T-cell (primary cell): ENCODE data around the gene SUSD3. TPM values are rescaled to one million over a fixed set of nuclear protein-coding genes. Genes with fewer than 3 reads are reported as not detected.
A peak's percentile ranks its signal among the peaks of the same experiment; 100 is the strongest.

ENCODE experiments used
- ATAC-seq, 4 experiments: fragments of 200-7000 bp in 3 of 4; fragments of 150-1000 bp in 1 of 4; cut with Tn5 transposase; replicated peaks in 1 of 4; 1 replicate in 3 of 4; 2 replicates in 1 of 4; pipeline ENCODE4 v1.10.0; 2021; ENCODE audit warnings: moderate library complexity in 3 of 4, mild to moderate bottlenecking in 2 of 4, moderate number of reproducible peaks in 1 of 4
- CTCF ChIA-PET, 2 donors: fragments of 300-600 bp; sonication (Branson Sonifier 250); formaldehyde crosslinking; loops; one replicate each; lab custom pipeline; 2022; ENCODE audit warnings: antibody characterized with exemption in 2 of 2; lab: Charles Lee
- POLR2A ChIA-PET, 2 donors: fragments of 300-600 bp; sonication (Branson Sonifier 250); formaldehyde crosslinking; loops; one replicate each; lab custom pipeline; 2022; ENCODE audit warnings: antibody characterized with exemption in 2 of 2; lab: Charles Lee
- DNase-seq, 35 experiments: peaks; one replicate each; pipeline versions ENCODE4 v3.0.0 to v3.0.0-alpha.2; 2013 to 2023
- H3K27ac ChIP-seq: one replicate; pipeline ENCODE4 v1.5.1; 2013; ENCODE audit warnings: low read length
- H3K27me3 ChIP-seq, 2 experiments: replicated peaks in 1 of 2; 1 replicate in 1 of 2; 2 replicates in 1 of 2; pipeline versions ENCODE4 v1.6.1 to v1.7.0; 2013; ENCODE audit warnings: low read length in 1 of 2, mixed read lengths in 1 of 2; ENCODE audit not compliant: control insufficient read depth in 2 of 2, insufficient read depth in 2 of 2; ENCODE audit errors: extremely low read depth in 1 of 2
- H3K36me3 ChIP-seq, 2 donors: 1 replicate in 1 of 2; 2 replicates in 1 of 2; pipeline versions ENCODE4 v1.6.1 to v1.7.0; 2013; ENCODE audit warnings: low read length in 1 of 2; ENCODE audit not compliant: control insufficient read depth in 2 of 2, insufficient read depth in 1 of 2; ENCODE audit errors: extremely low read depth in 1 of 2
- H3K4me1 ChIP-seq, 2 experiments: 1 replicate in 1 of 2; 2 replicates in 1 of 2; pipeline versions ENCODE4 v1.6.1 to v1.7.0; 2013; ENCODE audit warnings: low read length in 2 of 2, mixed read lengths in 1 of 2; ENCODE audit not compliant: insufficient read depth in 2 of 2, control insufficient read depth in 1 of 2; ENCODE audit errors: extremely low read depth in 1 of 2
- H3K4me3 ChIP-seq, 2 donors: 1 replicate in 1 of 2; 2 replicates in 1 of 2; pipeline versions ENCODE4 v1.5.1 to v1.7.0; 2013; ENCODE audit warnings: mild to moderate bottlenecking in 2 of 2, low read length in 1 of 2, moderate library complexity in 1 of 2; ENCODE audit not compliant: control insufficient read depth in 1 of 2; ENCODE audit errors: extremely low read depth in 1 of 2
- H3K9me3 ChIP-seq: 2 replicates; pipeline ENCODE4 v1.7.0; 2013
- H3K27ac Mint-ChIP-seq, 2 donors: one replicate each; pipeline ENCODE4 v1.8.0; 2020 to 2021; ENCODE audit warnings: mild to moderate bottlenecking in 2 of 2, mixed read lengths in 2 of 2
- H3K27me3 Mint-ChIP-seq, 2 donors: one replicate each; pipeline ENCODE4 v1.8.0; 2021 to 2022; ENCODE audit warnings: mixed read lengths in 2 of 2
- H3K36me3 Mint-ChIP-seq: one replicate; pipeline ENCODE4 v1.8.0; 2021; ENCODE audit warnings: mixed read lengths
- H3K4me1 Mint-ChIP-seq, 3 donors: one replicate each; pipeline ENCODE4 v1.8.0; 2020 to 2022; ENCODE audit warnings: mixed read lengths in 3 of 3, mild to moderate bottlenecking in 1 of 3
- H3K4me3 Mint-ChIP-seq, 3 donors: one replicate each; pipeline ENCODE4 v1.8.0; 2020 to 2022; ENCODE audit warnings: mild to moderate bottlenecking in 3 of 3, mixed read lengths in 3 of 3, moderate library complexity in 3 of 3
- H3K9me3 Mint-ChIP-seq, 3 donors: one replicate each; pipeline ENCODE4 v1.8.0; 2020 to 2022; ENCODE audit warnings: mixed read lengths in 3 of 3
- WGBS: methylation state at CpG from one replicate; pipeline ENCODE4 v1.1.5; 2013; ENCODE audit warnings: missing lambda C conversion rate; ENCODE audit not compliant: insufficient coverage; 5-methylcytosine and 5-hydroxymethylcytosine counted together
- total RNA-seq, 35 experiments: library from RNA in 6 of 35; stranded (reverse) in 6 of 35; fragments of 120-200 nt in 1 of 35; gene quantifications; one replicate each; pipeline versions ENCODE4 v1.2.1 to v1.2.4 and lab custom pipeline; 2013 to 2026

The SUSD3 gene
- total RNA-seq, 5 donors from 2014 or later (not counting 1 experiment from before 2014, with no cell fraction given): 39.6 to 79.2 (median 71.2) TPM

DNA sequence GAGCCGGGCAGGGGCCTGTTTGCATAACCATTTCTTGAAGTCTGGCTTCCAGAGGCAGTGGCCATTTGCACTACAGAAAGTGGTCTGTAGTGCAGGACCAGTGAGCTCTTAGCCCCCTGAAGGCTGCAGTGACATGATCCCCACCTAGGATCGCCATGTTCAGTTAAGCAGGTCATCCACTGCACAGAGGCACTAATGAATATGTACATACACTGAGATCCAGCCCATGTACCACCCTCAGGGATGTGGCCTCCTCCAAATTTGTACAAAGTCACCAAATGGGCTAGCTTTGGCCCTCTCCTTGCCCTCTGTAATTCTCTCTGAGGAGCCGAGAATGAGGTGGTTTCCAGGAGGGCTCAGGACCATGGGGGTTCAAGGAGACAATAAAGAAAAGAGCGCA, 8.3 kb upstream of the SUSD3 start:
- peaks cover 3 to 40% of the 10 kb centered on the region in 2 experiments for H3K4me1 ChIP-seq
- ATAC-seq: no peak
- Mint-ChIP-seq H3K27me3 (no peaks in the 10 kb centered on the region), H3K4me3 (no peak overlapping the region), H3K27ac (no peak overlapping the region), H3K36me3 (no peaks in the 10 kb centered on the region), H3K9me3 (no peaks in the 10 kb centered on the region), H3K4me1 (peaks cover 38 to 45% (median 40%) of the 10 kb centered on the region in 3 donors)
- no peak for DNase-seq
- ChIA-PET CTCF (interaction anchor here in 1 of 2 donors (0.7 kb wide), 1 partner anchor 11 kb away, joined by 5 read pairs; no protein-coding TSS in a partner anchor), POLR2A (interaction anchor here in 1 of 2 donors (0.6 to 0.7 kb wide), 2 partner anchors 17 to 57 kb away, joined by 3 to 10 read pairs; no protein-coding TSS in a partner anchor)
- H3K27ac ChIP-seq: no peak overlapping the region
- WGBS: 97% methylated on average over 4 of the region's 4 CpGs
- no peaks in the 10 kb centered on the region for H3K36me3 ChIP-seq
- H3K9me3 ChIP-seq: no peaks in the 10 kb centered on the region
- H3K4me3 ChIP-seq: no peak overlapping the region
- H3K27me3 ChIP-seq: no peaks in the 10 kb centered on the region

- no peak overlapping the region for H3K4me3 ChIP-seq
- Mint-ChIP-seq H3K27me3 (no peaks in the 10 kb centered on the region), H3K9me3 (no peaks in the 10 kb centered on the region), H3K36me3 (no peaks in the 10 kb centered on the region), H3K27ac (peak overlapping the region; percentile 55), H3K4me1 (peaks cover 41 to 54% (median 48%) of the 10 kb centered on the region in 3 donors), H3K4me3 (no peak overlapping the region)
- ChIA-PET CTCF (interaction anchor here (0.6 to 1.1 kb wide), 3 partner anchors 49 to 74 kb away, joined by 3 to 8 read pairs (median 4); no protein-coding TSS in a partner anchor), POLR2A (no interaction called here)
- no peaks in the 10 kb centered on the region for H3K9me3 ChIP-seq
- no peaks in the 10 kb centered on the region for H3K27me3 ChIP-seq
- H3K27ac ChIP-seq: no peak overlapping the region
- ATAC-seq: no peak
- DNase-seq: no peak
- H3K36me3 ChIP-seq: no peaks in the 10 kb centered on the region
- peaks cover 3 to 50% of the 10 kb centered on the region in 2 experiments for H3K4me1 ChIP-seq
- 97% methylated on average over 5 of the region's 6 CpGs for WGBS
Measured at GRCh38 chr9:93051680-93052089, 6.8 kb upstream of the SUSD3 start.

GRCh38 chr9:93052791-93053540, 5.5 kb upstream of the SUSD3 start:
- H3K4me1 Mint-ChIP-seq: peaks cover 48 to 63% (median 53%) of the 10 kb centered on the region in 3 donors
- no peaks in the 10 kb centered on the region for H3K27me3 Mint-ChIP-seq
- peak in 6 of 35 experiments; percentile 21 to 53 (median 42) for DNase-seq

DNA sequence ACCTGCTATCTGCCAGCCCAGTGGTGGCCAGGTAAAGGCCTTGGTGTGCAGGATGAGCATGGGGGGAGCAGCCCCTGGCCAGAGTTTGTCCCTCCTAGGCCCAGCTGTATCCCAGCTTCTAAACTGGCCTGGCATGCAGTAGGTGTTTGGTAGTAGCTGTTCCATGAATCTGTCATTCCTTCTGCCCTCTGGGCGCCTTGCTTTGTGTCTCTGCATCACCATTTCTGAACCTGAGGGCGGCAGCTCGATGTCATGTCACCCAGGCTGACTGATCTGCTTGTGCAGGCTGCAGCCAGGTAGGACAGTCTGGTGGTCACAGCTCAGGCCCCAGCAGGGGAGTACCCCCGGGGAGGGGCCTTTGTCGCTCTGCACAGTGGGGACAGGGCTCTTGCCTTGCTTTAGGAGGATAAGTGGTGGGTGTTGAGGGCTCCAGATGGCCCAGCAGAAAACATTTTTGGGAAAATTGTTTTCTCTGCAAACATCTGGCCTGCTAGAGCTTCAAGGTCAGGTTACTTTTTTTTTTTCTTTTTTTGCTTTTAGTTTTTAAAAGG, 4.6 kb upstream of the SUSD3 start:
- Histone ChIP-seq H3K27me3 (no peaks in the 10 kb centered on the region), H3K4me3 (no peak overlapping the region), H3K4me1 (peaks cover 5 to 65% of the 10 kb centered on the region in 2 experiments), H3K9me3 (no peaks in the 10 kb centered on the region), H3K27ac (no peak overlapping the region), H3K36me3 (no peaks in the 10 kb centered on the region)
- Mint-ChIP-seq H3K4me1 (peaks cover 47 to 59% (median 51%) of the 10 kb centered on the region in 3 donors), H3K27me3 (no peaks in the 10 kb centered on the region), H3K27ac (peak overlapping the region; percentile 71 to 93), H3K9me3 (no peaks in the 10 kb centered on the region), H3K36me3 (no peaks in the 10 kb centered on the region), H3K4me3 (no peak overlapping the region)
- DNase-seq (no peak), ATAC-seq (no peak)
- ChIA-PET POLR2A (no interaction called here), CTCF (interaction anchor here (0.6 to 1.3 kb wide), 3 partner anchors 11 to 147 kb away, joined by 3 read pairs; no protein-coding TSS in a partner anchor)
- 97% methylated on average over 5 of the region's 5 CpGs for WGBS

More at GRCh38 chr9:93052791-93053540, 5.5 kb upstream of the SUSD3 start:
- Histone ChIP-seq H3K9me3 (no peaks in the 10 kb centered on the region), H3K4me3 (no peak overlapping the region), H3K27ac (no peak overlapping the region), H3K4me1 (peaks cover 5 to 61% of the 10 kb centered on the region in 2 experiments), H3K36me3 (no peaks in the 10 kb centered on the region), H3K27me3 (no peaks in the 10 kb centered on the region)
- no peaks in the 10 kb centered on the region for H3K36me3 Mint-ChIP-seq
- POLR2A ChIA-PET: no interaction called here
- peak; percentile 23 to 48 (median 35) for ATAC-seq
- no peak overlapping the region for H3K4me3 Mint-ChIP-seq
- no peaks in the 10 kb centered on the region for H3K9me3 Mint-ChIP-seq
- WGBS: 74% methylated on average over 12 of the region's 15 CpGs
- CTCF ChIA-PET: no interaction called here
- H3K27ac Mint-ChIP-seq: peak overlapping the region; percentile 57 to 93

- Histone ChIP-seq H3K27me3 (no peaks in the 10 kb centered on the region), H3K4me1 (peaks cover 7 to 66% of the 10 kb centered on the region in 2 experiments), H3K36me3 (no peaks in the 10 kb centered on the region), H3K4me3 (no peak overlapping the region), H3K27ac (no peak overlapping the region), H3K9me3 (no peaks in the 10 kb centered on the region)
- no peak for DNase-seq
- ATAC-seq: no peak
- ChIA-PET POLR2A (no interaction called here), CTCF (interaction anchor here (0.6 to 1.3 kb wide), 4 partner anchors 10 to 148 kb away, joined by 3 read pairs; no protein-coding TSS in a partner anchor)
- Mint-ChIP-seq H3K27me3 (no peaks in the 10 kb centered on the region), H3K4me3 (no peak overlapping the region), H3K36me3 (no peaks in the 10 kb centered on the region), H3K4me1 (peaks cover 49 to 60% (median 53%) of the 10 kb centered on the region in 3 donors), H3K9me3 (no peaks in the 10 kb centered on the region), H3K27ac (peak overlapping the region; percentile 74 to 93)
- WGBS: 98% methylated on average over 5 of the region's 11 CpGs
Measured at GRCh38 chr9:93054758-93055704, 3.5 kb upstream of the SUSD3 start.
